Activated T-cell treated with anti-CD3 and anti-CD28 coated beads for 1 hour (primary cell): ENCODE measurements around the gene SSTR3.
A peak's percentile ranks its signal among the peaks of the same experiment; 100 is the strongest.
"Not testable (repeated sequence)": the region's sequence is repeated elsewhere in the genome, so short reads cannot be mapped to it uniquely, and the experiment has no call there.

Experiments
- DNase-seq: peaks from one replicate; pipeline ENCODE4 v3.0.0-alpha.2; 2020; ENCODE audit warnings: low read depth

The SSTR3 gene

GRCh38 chr22:37212174-37212906 lies at the start of gene SSTR3:
SSTR3 (minus strand) TSS chr22:37212477; CDS start chr22:37207803, 4,674 bp downstream.
- no peak for DNase-seq

GRCh38 chr22:37260901-37261336 lies 48.6 kb upstream of the SSTR3 start:
- no peak for DNase-seq

GRCh38 chr22:37260155-37260795 lies 48.0 kb upstream of the SSTR3 start:
- no peak for DNase-seq

GRCh38 chr22:37259540-37260029 lies 47.3 kb upstream of the SSTR3 start:
- DNase-seq, result no peak

- no peak for DNase-seq
Measured at GRCh38 chr22:37258753-37259401, 46.6 kb upstream of the SSTR3 start.

GRCh38 chr22:37258005-37258752 lies 45.9 kb upstream of the SSTR3 start:
- no peak for DNase-seq

GRCh38 chr22:37256075-37256726 lies 43.9 kb upstream of the SSTR3 start:
- DNase-seq, result no peak

- DNase-seq, result no peak
Measured at GRCh38 chr22:37255558-37256006, 43.3 kb upstream of the SSTR3 start.

GRCh38 chr22:37254867-37255233 lies 42.6 kb upstream of the SSTR3 start:
- no peak for DNase-seq

GRCh38 chr22:37254209-37254866 lies 42.1 kb upstream of the SSTR3 start:
- DNase-seq, result no peak

GRCh38 chr22:37253126-37253660 lies 40.9 kb upstream of the SSTR3 start:
- no peak for DNase-seq

- DNase-seq, result not testable (repeated sequence)
Measured at GRCh38 chr22:37251836-37252235, 39.6 kb upstream of the SSTR3 start.

GRCh38 chr22:37249986-37250385 lies 37.7 kb upstream of the SSTR3 start:
- no peak for DNase-seq

- DNase-seq, result no peak
Measured at GRCh38 chr22:37248251-37248650, 36.0 kb upstream of the SSTR3 start.

GRCh38 chr22:37245740-37246139 lies 33.5 kb upstream of the SSTR3 start:
- no peak for DNase-seq

GRCh38 chr22:37244922-37245722 lies 32.8 kb upstream of the SSTR3 start:
- DNase-seq, result no peak

- peak; percentile 85 for DNase-seq
Measured at GRCh38 chr22:37244114-37244921, 32.0 kb upstream of the SSTR3 start, which contains the start of gene RAC2. RAC2 (minus strand) TSS chr22:37244269; CDS start chr22:37244148, 121 bp downstream.

GRCh38 chr22:37243402-37244113 lies 31.3 kb upstream of the SSTR3 start:
- no peak for DNase-seq
